Thymus (tissue), 11 donors: ENCODE measurements around the gene SMIM41. TPM values are rescaled to one million over a fixed set of nuclear protein-coding genes. Genes with fewer than 3 reads are reported as not detected.

Source experiments
- DNase-seq, 9 donors: peaks; one replicate each; pipeline ENCODE4 v3.0.0-alpha.2; 2013; ENCODE audit warnings: low spot score in 9 of 9, low read depth in 6 of 9, missing footprints in 1 of 9
- H3K27ac ChIP-seq, 2 donors: one replicate each; pipeline ENCODE4 v1.5.1; 2013; ENCODE audit warnings: control low read depth in 1 of 2, low read depth in 1 of 2, low read length in 1 of 2, mild to moderate bottlenecking in 1 of 2, moderate library complexity in 1 of 2
- H3K27me3 ChIP-seq, 2 donors: one replicate each; pipeline ENCODE4 v1.5.1; 2013; ENCODE audit warnings: low read length in 1 of 2; ENCODE audit not compliant: control insufficient read depth in 2 of 2, insufficient read depth in 1 of 2
- H3K36me3 ChIP-seq, 2 donors: one replicate each; pipeline ENCODE4 v1.5.1; 2013; ENCODE audit warnings: low read length in 1 of 2, mild to moderate bottlenecking in 1 of 2, moderate library complexity in 1 of 2; ENCODE audit not compliant: control insufficient read depth in 2 of 2, insufficient read depth in 2 of 2
- H3K4me1 ChIP-seq, 2 donors: one replicate each; pipeline ENCODE4 v1.5.1; 2013; ENCODE audit warnings: low read length in 2 of 2; ENCODE audit not compliant: control insufficient read depth in 2 of 2, insufficient read depth in 2 of 2
- H3K4me3 ChIP-seq, 2 donors: one replicate each; pipeline ENCODE4 v1.5.1; 2013; ENCODE audit warnings: low read length in 2 of 2, control low read depth in 1 of 2, mild to moderate bottlenecking in 1 of 2
- H3K9me3 ChIP-seq, 2 donors: one replicate each; pipeline ENCODE4 v1.5.1; 2013; ENCODE audit warnings: low read length in 1 of 2, mild to moderate bottlenecking in 1 of 2; ENCODE audit not compliant: control insufficient read depth in 2 of 2, insufficient read depth in 1 of 2
- WGBS: extraction: QIAGEN DNeasy Blood & Tissue Kit; methylation state at CpG from one replicate; pipeline ENCODE4 v1.1.7; 2013; 5-methylcytosine and 5-hydroxymethylcytosine counted together
- polyA plus RNA-seq: library from polyadenylated mRNA; stranded (reverse); fragments of 200-250 nt; gene quantifications from one replicate; pipeline ENCODE4 v1.2.3, GENCODE V29; 2013
- total RNA-seq: library from RNA; stranded (reverse); fragments of 120-200 nt; gene quantifications from one replicate; pipeline ENCODE4 v1.2.4, GENCODE V29; 2013
- donor health status: healthy.

The SMIM41 gene
- total and polyA plus RNA-seq, 2 donors = 0.14 to 0.42 TPM

- Histone ChIP-seq H3K4me3 (no peak overlapping the region), H3K4me1 (no peaks in the 10 kb centered on the region), H3K36me3 (peaks cover 4 to 26% of the 10 kb centered on the region in 2 donors), H3K27ac (no peak overlapping the region), H3K9me3 (no peaks in the 10 kb centered on the region), H3K27me3 (peaks cover 0 to 16% of the 10 kb centered on the region in 2 donors)
- DNase-seq = no peak
- 93% methylated on average over 14 of the region's 14 CpGs for whole genome bisulfite sequencing
Observed at GRCh38 chr12:52060498-52061177, 18.9 kb upstream of the SMIM41 start.

DNA sequence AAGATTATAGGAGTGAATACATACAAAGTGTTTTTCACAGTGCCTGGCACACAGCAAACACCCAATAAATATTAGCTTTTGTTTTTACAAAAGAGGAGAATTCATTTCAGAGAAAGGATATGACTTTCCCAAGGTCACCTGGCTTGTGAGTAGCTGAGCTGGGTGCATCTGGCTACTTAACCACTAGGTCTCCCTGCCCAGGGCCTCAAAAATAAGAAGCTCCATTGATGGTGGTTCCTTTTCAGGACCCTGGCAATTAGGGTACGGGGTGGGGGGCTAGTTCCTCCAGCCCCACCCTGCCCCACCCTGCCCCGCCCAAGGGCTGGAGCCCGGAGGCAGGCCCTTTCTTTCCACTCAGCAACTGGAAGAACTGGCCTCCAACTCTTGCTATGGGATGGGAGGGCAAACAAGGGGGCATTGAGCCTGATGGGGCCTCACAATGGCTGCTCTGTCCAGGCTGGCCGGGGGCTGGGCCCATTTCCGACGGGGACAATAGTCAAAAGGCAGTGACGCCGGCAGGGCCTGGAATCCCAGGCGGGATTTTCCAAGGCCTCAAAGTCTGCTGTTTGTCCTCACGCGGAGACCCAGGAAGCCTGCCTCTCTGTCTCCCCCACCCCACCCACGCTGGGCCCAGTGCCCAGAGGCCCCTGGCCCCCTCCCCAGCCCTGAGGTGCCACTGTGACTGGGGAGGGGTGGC is 17.9 kb upstream of the SMIM41 start:
- H3K4me1 ChIP-seq = no peaks in the 10 kb centered on the region
- WGBS = 96% methylated on average over 12 of the region's 12 CpGs

DNA sequence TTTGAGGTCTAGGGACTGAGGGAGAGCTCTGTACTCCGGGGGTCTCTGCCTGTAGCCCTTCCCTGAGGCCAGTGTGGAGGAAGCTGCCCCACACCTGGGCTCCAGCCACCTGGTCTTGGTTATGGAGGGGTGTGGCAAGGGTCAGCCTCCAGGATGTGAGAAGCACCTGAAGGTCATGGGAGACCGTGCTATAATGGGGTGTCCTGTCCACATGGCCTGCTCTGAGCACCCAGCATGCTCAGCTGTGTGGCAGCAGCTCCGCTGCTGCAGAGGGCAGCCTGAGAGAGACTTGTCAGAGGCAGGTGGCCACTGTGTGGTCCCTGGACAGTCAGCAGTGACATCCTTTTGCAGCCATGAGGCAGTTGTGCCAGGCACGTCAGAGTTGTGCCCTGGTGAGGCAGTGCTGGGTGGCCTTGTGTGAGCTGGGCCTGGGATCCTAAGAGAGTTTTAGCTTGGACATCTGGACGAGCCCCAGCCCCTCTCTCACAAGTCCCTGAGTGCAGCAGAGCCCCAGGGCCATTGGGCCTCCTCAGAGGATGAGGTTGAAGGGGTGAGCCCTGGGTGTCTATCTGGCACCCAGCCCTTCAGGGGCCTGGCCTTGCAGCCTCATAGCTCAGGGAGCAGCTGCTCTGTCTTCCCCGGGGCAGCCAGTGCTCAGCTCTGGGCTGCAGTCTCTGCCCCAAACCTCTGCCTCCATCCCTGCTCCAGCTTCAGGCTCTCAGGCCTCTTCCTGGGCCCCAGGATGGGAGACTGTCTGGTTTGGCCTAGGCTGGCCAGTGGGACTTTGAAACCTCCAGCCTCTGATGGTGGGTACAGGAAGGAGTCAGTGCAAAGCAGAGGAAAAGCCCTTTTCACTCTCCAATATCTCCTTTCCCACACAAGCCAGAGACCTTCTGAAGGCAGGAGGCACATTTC is 17.1 kb upstream of the SMIM41 start:
- Histone ChIP-seq H3K4me3 (no peak overlapping the region), H3K36me3 (peaks cover 4 to 12% of the 10 kb centered on the region in 2 donors), H3K4me1 (no peaks in the 10 kb centered on the region), H3K27me3 (peaks cover 0 to 23% of the 10 kb centered on the region in 2 donors), H3K27ac (no peak overlapping the region), H3K9me3 (no peaks in the 10 kb centered on the region)
- WGBS = 94% methylated on average over 6 of the region's 6 CpGs
- DNase-seq = no peak

More for the DNA sequence above, 17.9 kb upstream of the SMIM41 start:
- H3K9me3 ChIP-seq = no peaks in the 10 kb centered on the region
- H3K4me3 ChIP-seq = no peak overlapping the region
- peaks cover 4 to 19% of the 10 kb centered on the region in 2 donors for H3K36me3 ChIP-seq
- no peak for DNase-seq
- H3K27ac ChIP-seq = no peak overlapping the region
- peaks cover 0 to 19% of the 10 kb centered on the region in 2 donors for H3K27me3 ChIP-seq

GRCh38 chr12:52063082-52063924 is 16.2 kb upstream of the SMIM41 start:
- no peaks in the 10 kb centered on the region for H3K9me3 ChIP-seq
- H3K4me1 ChIP-seq = no peaks in the 10 kb centered on the region
- no peak overlapping the region for H3K27ac ChIP-seq
- 94% methylated on average over 20 of the region's 20 CpGs for WGBS
- H3K27me3 ChIP-seq = peaks cover 0 to 23% of the 10 kb centered on the region in 2 donors
- DNase-seq = no peak
- H3K4me3 ChIP-seq = no peak overlapping the region
- peaks cover under 1 to 6% of the 10 kb centered on the region in 2 donors for H3K36me3 ChIP-seq

- DNase-seq = no peak
- no peaks in the 10 kb centered on the region for H3K9me3 ChIP-seq
Observed at GRCh38 chr12:52063981-52064649, 15.4 kb upstream of the SMIM41 start.

GRCh38 chr12:52066346-52067080 is 13.0 kb upstream of the SMIM41 start:
- DNase-seq = no peak
- Histone ChIP-seq H3K27ac (no peak overlapping the region), H3K4me3 (no peak overlapping the region), H3K27me3 (peaks cover 0 to 23% of the 10 kb centered on the region in 2 donors), H3K9me3 (no peaks in the 10 kb centered on the region), H3K36me3 (peaks cover 0 to 2% of the 10 kb centered on the region in 2 donors), H3K4me1 (peaks cover 9 to 20% of the 10 kb centered on the region in 2 donors)
- WGBS = 73% methylated on average over 8 of the region's 8 CpGs

More at GRCh38 chr12:52063981-52064649, 15.4 kb upstream of the SMIM41 start:
- Histone ChIP-seq H3K27me3 (peaks cover 0 to 23% of the 10 kb centered on the region in 2 donors), H3K36me3 (peaks cover 0 to under 1% of the 10 kb centered on the region in 2 donors), H3K27ac (no peak overlapping the region), H3K4me3 (no peak overlapping the region), H3K4me1 (peaks cover 0 to 3% of the 10 kb centered on the region in 2 donors)
- WGBS = 92% methylated on average over 12 of the region's 12 CpGs

DNA sequence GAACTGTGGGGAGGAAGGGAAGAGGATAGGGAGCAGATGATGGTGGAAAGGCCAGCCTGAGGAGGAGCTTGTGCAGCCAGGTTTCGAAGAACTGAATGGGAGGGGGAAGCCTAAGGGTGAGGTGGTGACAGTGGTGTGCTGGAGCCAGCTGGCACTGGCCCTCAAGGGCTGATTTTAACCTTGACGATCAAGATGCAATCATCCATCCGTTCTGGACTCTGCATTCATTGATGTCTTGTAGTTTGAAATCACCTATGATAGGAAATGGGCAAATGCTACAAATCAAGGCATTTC is 12.5 kb upstream of the SMIM41 start:
- Histone ChIP-seq H3K27me3 (peaks cover 0 to 23% of the 10 kb centered on the region in 2 donors), H3K27ac (no peak overlapping the region), H3K36me3 (peaks cover 0 to 6% of the 10 kb centered on the region in 2 donors), H3K4me1 (peaks cover 9 to 23% of the 10 kb centered on the region in 2 donors), H3K4me3 (no peak overlapping the region), H3K9me3 (no peaks in the 10 kb centered on the region)
- no peak for DNase-seq
- 79% methylated on average over 3 of the region's 3 CpGs for WGBS
